GM19025 (cell line): ENCODE data around the gene FRMD5.

ENCODE experiments used
- ATAC-seq: cut with Tn5 transposase; IDR thresholded peaks from one replicate; pipeline ENCODE4 v1.9.1; 2021; ENCODE audit warnings: mild to moderate bottlenecking, low read depth, moderate library complexity; ENCODE audit not compliant: unreplicated experiment

Gene FRMD5

DNA sequence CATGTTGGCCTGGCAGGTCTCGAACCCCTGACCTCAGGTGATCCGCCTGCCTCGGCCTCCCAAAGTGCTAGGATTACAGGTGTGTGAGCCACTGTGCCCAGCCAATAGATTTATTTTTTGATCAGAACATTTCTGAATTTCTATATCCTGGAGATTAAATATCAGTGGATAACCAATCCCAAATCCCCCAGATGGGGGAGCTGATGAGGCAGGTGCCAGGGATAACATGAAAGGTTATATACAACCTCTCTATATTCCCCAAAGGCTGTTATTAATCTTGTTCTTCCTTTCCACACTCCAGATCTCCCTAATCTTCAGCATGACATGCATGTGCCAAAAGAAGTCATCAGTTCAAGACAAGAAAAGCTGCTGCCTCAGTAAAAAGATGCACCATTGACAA, 256.0 kb downstream of the FRMD5 start:
- ATAC-seq = no peak

DNA sequence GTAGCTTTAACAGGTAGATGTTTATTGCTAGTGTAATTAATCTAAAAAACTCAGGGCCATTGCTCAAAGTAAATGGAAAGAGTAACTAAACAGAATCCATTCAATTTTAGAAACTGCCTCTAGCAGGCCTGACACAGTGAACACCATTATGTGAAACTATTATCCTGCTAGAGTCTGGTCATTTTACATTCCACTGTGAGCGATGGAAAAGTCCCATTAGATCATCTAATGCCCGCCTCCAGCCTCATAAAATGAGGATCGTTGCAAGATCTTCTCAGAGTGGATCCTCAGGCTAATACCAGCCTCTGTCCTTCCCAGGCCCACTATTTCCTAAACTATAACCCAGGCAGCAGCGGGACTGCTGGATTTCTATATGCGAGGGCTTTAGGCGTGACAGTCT, 260.6 kb downstream of the FRMD5 start:
- no peak for ATAC-seq

DNA sequence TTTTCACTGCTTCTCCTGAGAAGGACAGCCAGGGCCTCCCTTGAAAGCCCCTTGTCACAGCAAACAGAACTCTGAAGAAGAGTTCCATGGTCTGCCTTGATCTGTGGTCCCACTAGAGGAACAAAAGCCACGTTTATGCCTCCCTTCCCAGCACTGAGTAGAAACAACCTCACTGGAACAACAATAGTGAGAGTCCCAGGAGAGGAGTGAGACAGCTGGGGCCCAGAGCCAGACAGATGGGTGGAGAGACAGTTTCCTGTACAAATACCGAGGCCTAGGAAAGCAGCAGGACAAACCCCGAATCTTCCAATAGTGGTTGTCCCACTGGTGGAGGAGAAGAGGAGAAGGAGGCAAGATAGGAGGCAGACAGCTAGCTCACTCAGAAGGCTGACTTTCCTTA, 262.2 kb downstream of the FRMD5 start:
- ATAC-seq = no peak

DNA sequence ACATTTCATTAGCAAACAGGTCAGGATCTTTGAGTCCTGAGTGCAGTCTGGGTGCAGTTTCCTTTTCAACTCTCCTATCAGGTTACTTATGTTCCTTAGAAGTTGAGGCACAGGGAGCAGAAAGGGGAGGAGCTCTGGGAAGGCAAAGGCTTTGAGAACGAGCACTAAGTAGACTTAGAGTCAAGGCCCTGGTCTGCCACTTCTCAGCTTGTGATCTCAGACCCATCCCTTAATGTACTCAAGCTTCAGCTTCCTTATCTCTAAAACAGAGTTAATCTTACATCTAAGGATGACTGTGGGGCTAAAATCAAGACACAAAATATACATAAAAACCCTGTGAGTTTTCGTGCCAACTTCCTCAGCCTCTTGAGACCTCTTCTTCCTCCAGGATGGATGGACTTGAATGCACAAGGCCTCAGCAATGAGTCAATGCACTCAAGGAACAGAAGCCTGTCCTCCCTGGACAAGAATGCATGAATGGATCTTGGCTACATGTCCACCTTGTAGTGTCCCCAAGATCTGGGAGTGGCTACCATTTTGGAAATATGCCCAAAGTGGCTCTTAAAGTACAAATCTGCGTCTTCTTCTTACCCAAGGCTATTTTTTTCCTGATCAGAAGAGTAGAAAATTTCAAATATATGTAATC, 263.2 kb downstream of the FRMD5 start:
- no peak for ATAC-seq

DNA sequence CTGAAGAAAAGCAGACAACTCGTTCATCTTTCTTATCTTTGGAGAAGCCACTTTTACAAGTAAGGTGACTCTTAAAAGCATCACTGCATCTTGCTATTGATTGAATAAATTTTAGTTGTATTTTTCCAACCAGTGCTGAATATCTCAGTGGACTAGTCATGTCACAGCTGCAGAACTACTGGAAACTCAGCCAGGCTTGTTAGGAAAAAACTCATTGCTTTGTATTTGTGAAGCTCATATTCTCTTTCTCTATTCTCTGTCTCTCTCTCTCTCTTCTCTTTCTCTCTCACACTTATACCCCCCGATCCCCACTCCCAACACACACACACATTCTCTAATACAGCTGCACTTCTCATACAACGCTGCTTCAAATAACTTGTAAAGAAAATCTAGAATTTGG, 264.0 kb downstream of the FRMD5 start:
- ATAC-seq = no peak

DNA sequence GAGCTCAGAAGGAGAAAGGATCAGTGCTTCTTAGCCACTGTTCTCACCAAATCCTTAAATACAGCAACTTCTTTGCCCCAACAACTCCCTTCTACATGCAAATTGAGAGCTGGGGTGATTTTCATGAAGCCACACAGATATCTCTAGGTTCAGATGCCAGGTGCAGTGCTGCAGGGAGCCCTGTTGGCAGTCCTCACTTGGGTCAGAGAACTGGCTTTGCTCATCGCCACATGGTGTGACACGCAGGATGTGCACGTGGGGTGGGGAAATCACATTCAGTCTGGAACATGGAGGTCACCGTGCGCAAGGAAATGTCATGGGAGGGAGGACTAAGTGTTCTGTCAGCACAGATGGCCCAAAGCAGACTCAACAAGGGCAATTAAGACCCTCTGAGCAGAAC, 264.5 kb downstream of the FRMD5 start:
- ATAC-seq = peak; percentile 51

DNA sequence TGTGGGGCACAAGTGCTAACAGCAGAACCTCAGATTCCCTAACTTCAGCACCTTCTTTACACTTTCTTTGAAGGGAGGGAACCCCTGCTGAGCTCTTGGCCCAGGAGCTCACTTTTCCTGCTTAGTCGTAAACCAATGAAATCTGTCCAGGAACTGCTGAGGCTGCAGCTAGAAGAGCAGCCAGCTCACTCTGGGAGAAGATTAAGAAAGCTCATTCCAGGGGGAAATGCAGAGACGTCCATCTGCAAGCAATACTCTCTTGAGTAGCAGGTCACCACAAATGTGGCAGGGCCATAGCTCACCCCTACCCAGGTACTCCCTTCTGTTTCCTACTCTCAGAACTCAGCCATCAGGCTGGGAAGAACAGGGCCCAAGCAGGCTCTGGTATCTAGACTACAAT, 265.0 kb downstream of the FRMD5 start:
- ATAC-seq = no peak

DNA sequence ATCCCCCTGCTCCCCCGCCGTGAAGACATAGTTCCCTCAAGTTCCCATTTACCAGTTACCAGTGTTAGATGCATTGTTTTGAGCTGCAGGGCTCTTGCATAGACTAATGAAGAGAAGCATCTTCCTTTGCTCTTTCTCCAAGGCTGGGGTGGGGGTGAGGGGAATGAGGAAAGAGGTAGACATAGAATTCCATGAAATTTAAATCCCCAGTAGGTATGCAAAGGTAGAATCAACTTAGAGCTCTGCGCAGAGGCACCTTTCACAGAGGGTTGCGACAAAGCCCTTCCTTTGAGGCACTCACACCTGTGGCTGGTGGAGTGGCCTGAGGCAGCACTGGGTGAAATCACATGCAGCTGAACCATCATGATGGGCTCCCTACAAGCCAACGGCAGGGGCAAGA, 266.9 kb downstream of the FRMD5 start:
- no peak for ATAC-seq

DNA sequence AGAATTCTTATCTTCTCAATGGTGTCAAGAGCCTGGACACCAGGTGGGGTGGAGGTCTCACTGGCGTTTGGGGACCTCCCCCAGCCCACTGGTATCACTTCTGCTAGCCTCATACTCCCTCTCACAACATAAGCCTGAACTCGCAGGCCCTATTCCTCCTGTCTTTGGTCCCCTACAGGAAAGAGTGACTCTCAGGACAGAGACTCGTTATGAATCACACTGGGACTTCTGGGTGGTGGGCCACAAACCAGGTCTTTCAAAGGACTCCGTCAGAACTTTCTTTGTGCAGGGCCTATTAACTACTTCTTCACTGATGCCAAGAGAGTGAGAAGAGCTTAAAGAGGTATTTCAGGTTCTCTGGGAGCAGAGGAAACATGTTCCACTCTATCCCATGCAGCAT, 267.9 kb downstream of the FRMD5 start:
- no peak for ATAC-seq

DNA sequence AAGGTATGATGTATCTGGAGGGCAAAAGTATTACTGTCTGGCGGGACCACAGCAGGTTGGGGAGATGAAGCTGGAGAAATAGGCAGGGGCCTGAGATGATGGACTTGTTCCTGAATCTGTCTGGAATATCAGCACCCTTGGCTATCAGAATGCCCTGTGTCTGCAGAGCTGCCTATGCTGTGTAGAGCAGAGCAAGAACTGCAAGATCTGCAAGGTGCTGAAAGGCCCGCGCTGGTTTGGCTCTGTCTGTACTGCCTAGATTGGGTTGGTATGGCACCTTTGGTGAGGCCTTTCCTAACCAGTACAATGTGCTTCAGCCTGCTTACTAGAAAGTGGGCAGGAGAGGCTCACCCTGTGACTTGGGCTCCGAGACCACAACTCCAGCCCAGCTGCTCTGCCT, 271.5 kb downstream of the FRMD5 start:
- no peak for ATAC-seq

DNA sequence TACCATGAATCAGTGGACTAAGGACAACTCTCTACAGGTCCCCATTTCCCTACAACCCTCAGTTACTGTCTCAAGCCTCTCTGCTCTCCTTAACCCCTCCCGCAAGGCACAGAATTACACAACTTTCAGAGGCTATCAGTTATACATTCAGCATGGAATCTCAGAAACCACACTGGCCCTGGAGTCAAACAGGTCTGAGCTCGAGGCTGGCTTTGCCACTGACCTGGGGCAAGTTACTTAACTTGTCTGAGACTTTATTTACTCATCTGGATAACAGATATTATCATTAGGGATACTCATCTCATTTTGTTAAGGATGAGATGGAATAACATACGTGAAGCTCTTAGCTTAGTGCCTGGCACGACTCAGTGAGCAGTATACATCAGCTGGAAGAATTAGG, 273.1 kb downstream of the FRMD5 start:
- ATAC-seq = no peak

DNA sequence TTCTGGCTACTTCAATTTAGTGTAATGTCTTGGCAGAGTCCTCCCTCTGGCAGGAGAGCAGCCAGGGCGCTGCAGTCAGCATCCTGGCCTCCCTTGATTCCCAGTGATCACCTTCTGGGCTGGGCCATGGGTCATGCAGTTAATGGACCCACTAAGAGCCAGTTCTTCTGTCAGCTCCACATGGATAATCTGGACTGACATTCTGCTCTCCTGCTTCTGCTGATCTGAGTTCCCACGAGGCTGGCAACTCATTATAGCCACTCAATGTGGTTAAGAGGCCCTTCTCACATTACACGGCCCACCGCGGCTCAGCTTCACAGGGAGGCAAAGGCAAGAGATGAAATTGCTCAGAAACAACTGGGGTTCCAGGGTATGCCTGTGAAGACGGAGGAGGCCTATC, 274.3 kb downstream of the FRMD5 start:
- ATAC-seq = no peak

DNA sequence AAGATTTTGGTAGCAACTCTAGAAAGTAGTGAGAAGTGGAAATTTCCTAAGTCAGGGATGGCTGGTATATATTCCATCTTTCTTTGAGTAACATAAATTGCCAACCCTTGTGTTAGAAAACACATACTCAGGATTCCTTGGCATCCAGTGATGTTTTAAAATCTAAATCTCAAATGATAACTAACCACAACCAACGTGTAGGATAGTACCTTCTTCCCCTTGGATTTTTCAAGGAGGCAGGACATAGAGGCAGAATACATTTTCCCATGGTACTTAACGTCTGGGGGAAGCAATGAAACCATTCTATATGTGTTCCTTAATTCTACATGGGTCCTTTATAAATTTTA, 274.8 kb downstream of the FRMD5 start:
- ATAC-seq = no peak

DNA sequence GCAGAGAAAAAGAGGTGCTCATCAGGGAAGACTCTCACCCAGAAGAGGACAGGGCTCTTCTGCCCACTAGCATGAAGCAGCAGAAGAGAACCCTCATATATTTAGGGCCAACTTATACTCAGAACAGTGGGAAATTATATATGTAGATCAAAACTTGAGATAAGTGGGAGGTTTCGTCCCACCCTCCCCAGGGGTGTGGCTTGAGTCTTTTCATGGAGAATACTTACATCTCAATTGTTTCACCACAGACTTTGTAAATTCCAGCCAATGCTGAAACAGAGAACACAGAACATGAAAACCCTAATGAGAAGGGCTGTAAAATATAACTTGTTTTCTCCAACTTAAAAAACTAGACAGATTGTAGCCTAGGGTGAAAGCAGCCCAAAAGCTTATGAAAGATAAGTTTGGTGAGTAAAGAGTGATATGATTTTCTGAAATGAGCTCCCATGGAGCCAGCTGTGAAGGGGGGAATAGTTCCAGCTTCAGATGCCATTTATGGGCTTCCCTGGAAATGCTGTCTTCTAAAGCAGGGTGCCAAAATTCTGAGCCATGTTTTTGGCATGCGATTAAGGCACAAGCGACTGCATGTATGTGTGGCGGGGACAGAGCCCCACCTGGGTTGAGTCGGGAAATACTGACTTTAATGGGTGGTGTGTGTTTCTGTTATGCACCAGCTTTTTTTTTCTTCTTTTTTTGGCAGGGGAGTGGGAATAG, 275.4 kb downstream of the FRMD5 start:
- ATAC-seq = no peak

DNA sequence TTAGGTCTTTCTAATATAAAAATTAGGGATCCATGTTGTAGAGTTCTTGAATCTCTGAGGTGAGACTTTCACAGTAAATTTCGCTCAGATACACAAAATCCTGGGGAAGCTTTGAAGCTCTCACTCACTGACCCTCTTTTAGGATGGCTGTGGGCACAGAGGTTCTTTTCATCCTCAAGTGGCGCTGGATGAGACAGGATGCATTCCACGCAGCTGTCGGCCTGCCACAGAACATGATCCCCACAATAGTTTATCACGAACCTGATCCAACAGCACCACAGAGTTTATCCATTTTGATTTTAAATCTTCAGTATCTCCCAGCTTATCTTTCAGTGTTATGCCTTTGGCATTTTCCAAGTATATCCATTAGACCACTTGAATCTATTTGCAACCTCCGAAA, 276.4 kb downstream of the FRMD5 start:
- ATAC-seq = no peak

DNA sequence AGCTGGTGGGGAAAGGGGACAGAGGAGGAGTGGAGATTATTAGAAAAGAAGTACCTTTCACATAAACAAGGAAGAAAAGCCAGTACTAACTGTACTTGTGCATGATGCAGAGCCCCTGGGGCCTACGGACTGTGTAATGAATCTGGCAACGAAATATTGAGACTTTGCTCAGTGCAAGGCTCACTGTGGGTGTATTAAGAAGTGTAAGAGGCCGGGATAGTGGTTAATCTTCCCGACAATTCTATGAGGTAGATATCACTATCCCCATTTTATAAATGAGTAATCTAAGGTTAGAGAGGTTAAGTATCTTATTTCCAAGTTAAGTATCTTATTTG, 278.8 kb downstream of the FRMD5 start:
- ATAC-seq = no peak

DNA sequence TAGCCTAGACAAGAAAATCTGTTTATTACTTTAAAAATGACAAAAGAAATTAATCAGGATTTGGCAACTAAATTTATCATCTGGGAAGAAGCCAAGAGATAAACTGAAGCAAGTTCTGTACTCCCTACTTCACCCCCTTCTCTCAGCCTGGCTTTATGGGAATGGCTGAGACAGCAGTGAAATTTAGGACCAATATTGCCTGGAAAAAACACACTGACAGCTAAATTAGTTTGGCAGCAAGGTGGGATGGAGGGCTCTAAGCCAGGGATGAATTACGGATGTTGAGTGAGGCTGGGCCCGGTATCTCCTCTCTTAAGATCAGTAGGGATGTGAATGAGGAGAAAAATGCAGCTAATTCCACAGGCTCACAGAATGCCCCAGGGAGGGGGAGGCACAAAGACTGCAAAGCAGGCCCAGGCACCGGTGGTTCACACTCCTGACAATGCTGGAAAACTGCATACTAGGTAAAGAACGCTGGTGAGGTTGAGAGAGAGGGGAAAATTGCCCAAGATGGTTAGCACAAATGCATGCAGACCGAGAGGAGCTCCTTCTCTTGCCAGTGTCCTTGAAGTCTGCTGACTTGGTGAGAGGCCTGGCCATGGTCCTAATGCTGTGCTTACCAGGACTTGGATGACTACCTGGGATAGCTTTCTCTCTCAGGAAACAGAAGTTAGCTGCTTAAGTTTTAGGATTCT, 279.3 kb downstream of the FRMD5 start:
- no peak for ATAC-seq

DNA sequence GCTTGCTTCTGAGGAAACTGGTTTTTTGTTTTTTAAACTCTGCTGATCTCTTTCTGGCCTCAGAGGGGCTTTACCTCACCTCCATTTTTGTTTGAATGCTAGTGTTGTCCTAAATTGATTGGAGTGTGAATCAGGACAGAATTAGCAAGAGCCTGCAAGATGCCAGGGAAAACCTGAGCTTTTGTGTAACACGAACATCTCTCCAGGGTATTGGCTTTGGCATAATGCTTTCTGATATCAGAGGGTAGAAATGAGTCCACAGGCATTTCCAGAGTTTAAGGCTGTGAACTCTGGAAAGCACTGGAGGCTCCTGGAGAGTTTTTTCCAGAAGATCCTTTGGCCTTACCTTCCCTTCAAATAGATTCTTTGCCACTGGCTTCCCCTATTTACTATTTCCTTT, 281.1 kb downstream of the FRMD5 start:
- no peak for ATAC-seq

DNA sequence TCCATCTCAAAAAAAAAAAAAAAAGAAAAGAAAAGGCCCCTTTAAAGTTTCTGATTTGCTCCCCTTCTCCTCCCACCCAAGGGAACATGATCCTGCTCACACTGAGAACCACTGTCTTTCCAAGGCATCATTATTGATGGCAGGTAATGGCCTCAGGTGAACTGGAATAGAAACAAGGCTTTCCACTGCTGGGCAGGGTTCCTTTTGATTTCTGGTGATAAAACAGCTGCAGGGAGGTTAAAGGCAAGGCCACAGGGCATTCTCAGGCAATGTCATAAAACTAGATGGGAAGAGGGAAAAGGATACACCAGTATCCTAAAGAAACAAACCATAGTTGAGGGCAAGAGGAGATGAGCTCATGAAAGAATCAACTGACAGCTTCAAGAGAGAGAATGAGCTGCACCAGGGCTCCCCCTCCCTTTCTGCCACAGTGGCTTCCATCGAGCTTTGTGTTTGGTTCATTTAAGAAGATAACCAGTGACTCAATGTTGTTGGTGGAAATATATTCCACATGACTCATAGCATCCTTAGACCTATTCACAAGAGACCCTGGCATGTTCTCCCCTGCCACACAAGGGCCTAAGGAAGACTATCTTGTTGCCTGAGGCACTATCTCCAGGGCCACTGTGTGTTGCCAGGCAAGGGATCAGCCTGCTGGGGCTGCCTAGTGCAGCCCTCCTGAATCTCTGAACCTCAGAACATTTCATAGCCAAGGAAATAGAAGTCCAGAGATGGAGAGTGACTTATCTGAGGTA, 281.9 kb downstream of the FRMD5 start:
- no peak for ATAC-seq

DNA sequence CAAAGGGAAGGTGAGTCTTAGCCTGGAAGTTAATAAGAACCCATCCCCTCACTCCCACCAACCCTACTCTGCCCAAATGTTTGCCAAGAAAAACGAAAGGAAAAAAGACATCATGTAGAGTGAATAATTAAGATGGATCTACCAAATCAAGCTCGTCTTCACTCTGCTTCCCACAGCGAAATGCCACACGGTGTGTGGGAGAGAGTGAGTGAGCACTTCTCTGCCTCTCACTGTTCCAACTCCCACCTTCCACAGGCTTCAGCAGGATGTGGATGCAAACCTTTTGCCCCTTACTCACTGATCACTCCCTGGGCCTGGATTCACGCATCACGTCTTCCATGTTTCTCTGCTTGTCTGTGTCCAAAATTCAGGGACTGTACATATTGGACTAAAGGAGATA, 282.9 kb downstream of the FRMD5 start:
- ATAC-seq = no peak

DNA sequence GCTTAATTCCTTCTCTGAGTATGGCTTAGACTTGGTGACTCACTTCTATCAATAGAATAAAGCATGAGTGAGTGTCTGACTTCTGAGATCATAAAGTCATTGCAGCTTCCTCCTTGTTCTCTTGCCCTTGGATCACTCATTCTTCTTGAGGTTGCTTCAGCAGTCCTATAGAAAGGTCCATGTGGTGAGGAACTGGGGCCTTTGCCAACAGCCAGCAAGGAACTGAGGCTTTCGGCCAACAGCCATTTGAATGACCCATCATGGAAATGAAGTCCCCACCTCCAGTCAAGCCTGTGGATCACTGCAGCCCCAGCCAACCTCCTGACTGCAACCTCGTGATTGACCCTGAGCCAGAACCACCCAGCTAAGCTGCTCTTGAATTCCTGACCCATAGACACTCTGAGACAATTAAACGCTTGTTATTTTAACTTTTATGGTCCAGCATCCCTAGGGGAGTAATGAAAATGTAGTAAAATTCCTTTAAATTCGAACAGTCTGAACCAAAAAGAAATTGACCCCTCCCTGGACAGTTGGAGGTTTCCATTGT, 283.8 kb downstream of the FRMD5 start:
- no peak for ATAC-seq
